ENCODE data around the gene ARL17B.
"Not testable (repeated sequence)": the region's sequence is repeated elsewhere in the genome, so short reads cannot be mapped to it uniquely, and the experiment has no call there.

DNA sequence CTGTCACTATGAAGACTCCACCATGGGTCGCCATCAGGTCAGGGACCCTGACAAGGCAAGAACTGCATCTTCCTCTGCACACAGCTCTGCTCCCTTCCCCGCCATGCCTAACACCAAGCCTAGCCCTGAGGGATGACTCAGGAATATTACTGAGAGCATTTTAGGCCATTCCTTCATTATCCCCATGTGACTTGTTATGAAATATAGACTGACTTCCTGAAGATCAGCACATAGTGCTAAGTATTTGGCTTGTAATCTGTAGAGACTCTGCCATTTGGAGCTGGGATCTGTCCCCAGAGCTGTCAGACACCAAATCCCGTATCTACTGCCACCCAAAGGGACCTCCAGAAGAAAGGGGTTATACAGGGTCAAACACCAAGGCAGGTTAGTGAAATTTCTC lies 19.4 kb downstream of the ARL17B start:
- TF ChIP-seq, protein P1, sequence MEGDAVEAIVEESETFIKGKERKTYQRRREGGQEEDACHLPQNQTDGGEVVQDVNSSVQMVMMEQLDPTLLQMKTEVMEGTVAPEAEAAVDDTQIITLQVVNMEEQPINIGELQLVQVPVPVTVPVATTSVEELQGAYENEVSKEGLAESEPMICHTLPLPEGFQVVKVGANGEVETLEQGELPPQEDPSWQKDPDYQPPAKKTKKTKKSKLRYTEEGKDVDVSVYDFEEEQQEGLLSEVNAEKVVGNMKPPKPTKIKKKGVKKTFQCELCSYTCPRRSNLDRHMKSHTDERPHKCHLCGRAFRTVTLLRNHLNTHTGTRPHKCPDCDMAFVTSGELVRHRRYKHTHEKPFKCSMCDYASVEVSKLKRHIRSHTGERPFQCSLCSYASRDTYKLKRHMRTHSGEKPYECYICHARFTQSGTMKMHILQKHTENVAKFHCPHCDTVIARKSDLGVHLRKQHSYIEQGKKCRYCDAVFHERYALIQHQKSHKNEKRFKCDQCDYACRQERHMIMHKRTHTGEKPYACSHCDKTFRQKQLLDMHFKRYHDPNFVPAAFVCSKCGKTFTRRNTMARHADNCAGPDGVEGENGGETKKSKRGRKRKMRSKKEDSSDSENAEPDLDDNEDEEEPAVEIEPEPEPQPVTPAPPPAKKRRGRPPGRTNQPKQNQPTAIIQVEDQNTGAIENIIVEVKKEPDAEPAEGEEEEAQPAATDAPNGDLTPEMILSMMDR (IDR thresholded peaks at IDR 0.05), result not testable (repeated sequence)
- not testable (repeated sequence) for TF ChIP-seq POLR2A (IDR thresholded peaks at IDR 0.05)

All from heart left ventricle (tissue), 13 donors.